MM.1S (cell line): ENCODE data around the gene TIAM1.

Experiments used
- CTCF ChIP-seq: fragments of 300-600 bp; sonication (generic); IDR thresholded peaks from 2 replicates; pipeline ENCODE4 v1.5.1; 2016; ENCODE audit warnings: antibody characterized with exemption, low read length, mixed read lengths
- EZH2 ChIP-seq: fragments of 300-600 bp; sonication (generic); optimal IDR thresholded peaks from 2 replicates; pipeline ENCODE3; 2017; ENCODE audit warnings: low read depth, mild to moderate bottlenecking, antibody characterized with exemption, low read length, mixed read lengths
- EZH2phosphoT487 ChIP-seq: fragments of 300-600 bp; sonication (generic); IDR thresholded peaks from 2 replicates; pipeline ENCODE4 v1.6.1; 2018; ENCODE audit warnings: antibody characterized with exemption, low read length

GRCh38 chr21:31115249-31115648 is 228.8 kb downstream of the TIAM1 start:
- no peak for TF ChIP-seq EZH2phosphoT487
- no peak for TF ChIP-seq CTCF
- TF ChIP-seq EZH2, result no peak
